WTC11 (cell line): ENCODE data around the gene CCDC138. TPM values are rescaled to one million over a fixed set of nuclear protein-coding genes. Genes with fewer than 3 reads are reported as not detected.

Experiments used
- ATAC-seq: fragments of 200-7000 bp; cut with Tn5 transposase; 2 replicates; pipeline ENCODE4 v1.10.0; 2021; ENCODE audit warnings: mild to moderate bottlenecking, moderate library complexity
- CTCF ChIA-PET: fragments of 300-600 bp; sonication (Branson Sonifier 250); formaldehyde crosslinking; loops from one replicate; lab custom pipeline; 2021; ENCODE audit warnings: antibody characterized with exemption; lab: Charles Lee
- POLR2A ChIA-PET: fragments of 350-600 bp; sonication (Branson Sonifier 250); formaldehyde crosslinking; loops from one replicate; lab custom pipeline; 2021; ENCODE audit warnings: antibody characterized with exemption; lab: Charles Lee
- DNase-seq: peaks from one replicate; pipeline ENCODE4 v3.0.0; 2021; ENCODE audit warnings: low spot score
- H3K27ac Mint-ChIP-seq: 2 replicates; pipeline ENCODE4 v1.8.0; 2021; ENCODE audit warnings: mixed read lengths
- H3K27me3 Mint-ChIP-seq: 2 replicates; pipeline ENCODE4 v1.8.0; 2021; ENCODE audit warnings: low read depth, mild to moderate bottlenecking, moderate library complexity, mixed read lengths
- H3K36me3 Mint-ChIP-seq: 2 replicates; pipeline ENCODE4 v1.8.0; 2021; ENCODE audit warnings: mixed read lengths
- H3K4me1 Mint-ChIP-seq: 2 replicates; pipeline ENCODE4 v1.8.0; 2022; ENCODE audit warnings: mixed read lengths
- H3K4me3 Mint-ChIP-seq: 2 replicates; pipeline ENCODE4 v1.8.0; 2021; ENCODE audit warnings: mild to moderate bottlenecking, moderate library complexity, mixed read lengths
- H3K9me3 Mint-ChIP-seq: 2 replicates; pipeline ENCODE4 v1.8.0; 2021; ENCODE audit warnings: mixed read lengths
- CREB1 ChIP-seq: sonication (generic); formaldehyde crosslinking; IDR thresholded peaks from 2 replicates; pipeline ENCODE4 v1.8.0; 2023; ENCODE audit warnings: mild to moderate bottlenecking, missing genetic modification reagents
- EMX1 ChIP-seq: fragments of 250-450 bp; sonication (Bioruptor Pico); IDR thresholded peaks from 2 replicates; pipeline ENCODE4 v1.8.0; 2021; ENCODE audit warnings: mild to moderate bottlenecking
- ETV6 ChIP-seq: sonication (generic); formaldehyde crosslinking; IDR thresholded peaks from 2 replicates; pipeline ENCODE4 v1.8.1; 2022; ENCODE audit warnings: mild to moderate bottlenecking, missing genetic modification reagents
- FOXP1 ChIP-seq: sonication (generic); formaldehyde crosslinking; IDR thresholded peaks from 2 replicates; pipeline ENCODE4 v1.8.0; 2022; ENCODE audit warnings: missing genetic modification reagents, mild to moderate bottlenecking, moderate library complexity, borderline replicate concordance
- GABPB1 ChIP-seq: sonication (generic); formaldehyde crosslinking; IDR thresholded peaks from 2 replicates; pipeline ENCODE4 v1.8.1; 2023; ENCODE audit warnings: mild to moderate bottlenecking, missing genetic modification reagents
- MXD4 ChIP-seq: fragments of 250-450 bp; sonication (Bioruptor Pico); IDR thresholded peaks from 2 replicates; pipeline ENCODE4 v1.8.0; 2021; ENCODE audit warnings: mild to moderate bottlenecking, moderate library complexity, borderline replicate concordance
- NR2C2 ChIP-seq: sonication (generic); formaldehyde crosslinking; IDR thresholded peaks from 2 replicates; pipeline ENCODE4 v1.8.0; 2022; ENCODE audit warnings: mild to moderate bottlenecking, missing genetic modification reagents
- OVOL2 ChIP-seq: fragments of 250-450 bp; sonication (Bioruptor Pico); IDR thresholded peaks from 2 replicates; pipeline ENCODE4 v1.9.0; 2021; ENCODE audit warnings: mild to moderate bottlenecking, borderline replicate concordance
- SOX15 ChIP-seq: fragments of 250-450 bp; sonication (Bioruptor Pico); IDR thresholded peaks from 2 replicates; pipeline ENCODE4 v1.9.0; 2021; ENCODE audit warnings: mild to moderate bottlenecking
- TEAD1 ChIP-seq: sonication (generic); formaldehyde crosslinking; IDR thresholded peaks from 2 replicates; pipeline ENCODE4 v1.8.0; 2022; ENCODE audit warnings: mild to moderate bottlenecking, missing genetic modification reagents
- TEAD4 ChIP-seq: sonication (generic); formaldehyde crosslinking; IDR thresholded peaks from 2 replicates; pipeline ENCODE4 v1.8.0; 2022; ENCODE audit warnings: mild to moderate bottlenecking, missing genetic modification reagents
- ZNF138 ChIP-seq: sonication (generic); formaldehyde crosslinking; conservative IDR thresholded peaks from 2 replicates; pipeline ENCODE4 v1.8.1; 2022; ENCODE audit warnings: mild to moderate bottlenecking, moderate library complexity, missing genetic modification reagents
- ZNF396 ChIP-seq: fragments of 250-450 bp; sonication (Bioruptor Pico); IDR thresholded peaks from 2 replicates; pipeline ENCODE4 v1.8.0; 2021; ENCODE audit warnings: mild to moderate bottlenecking, moderate library complexity, borderline replicate concordance
- ZNF671 ChIP-seq: fragments of 250-450 bp; sonication (Bioruptor Pico); IDR thresholded peaks from 2 replicates; pipeline ENCODE4 v1.8.0; 2021; ENCODE audit warnings: mild to moderate bottlenecking
- total RNA-seq: library from RNA; stranded (reverse); gene quantifications from 3 replicates; pipeline ENCODE4 v1.2.3, GENCODE V29; 2021
- TF ChIP-seq, protein P1 (sequence below): fragments of 200-600 bp; IDR thresholded peaks from 2 replicates; pipeline ENCODE4 v1.8.0; 2022; ENCODE audit warnings: antibody characterized with exemption
- TF ChIP-seq, protein P2 (sequence below): fragments of 250-450 bp; sonication (Bioruptor Pico); IDR thresholded peaks from 2 replicates; pipeline ENCODE4 v1.9.0; 2021; ENCODE audit warnings: mild to moderate bottlenecking, borderline replicate concordance
- TF ChIP-seq, protein P3 (sequence below): sonication (generic); formaldehyde crosslinking; IDR thresholded peaks from 2 replicates; pipeline ENCODE4 v1.8.0; 2023; ENCODE audit warnings: mild to moderate bottlenecking, missing genetic modification reagents
- TF ChIP-seq, protein P4 (sequence below): fragments of 250-450 bp; sonication (Bioruptor Pico); conservative IDR thresholded peaks from 2 replicates; pipeline ENCODE4 v1.9.0; 2021; ENCODE audit warnings: mild to moderate bottlenecking
- TF ChIP-seq, protein P5 (sequence below): sonication (generic); formaldehyde crosslinking; IDR thresholded peaks from 2 replicates; pipeline ENCODE4 v1.8.0; 2022; ENCODE audit warnings: missing genetic modification reagents
- TF ChIP-seq, protein P6 (sequence below): fragments of 250-450 bp; sonication (Bioruptor Pico); IDR thresholded peaks from 2 replicates; pipeline ENCODE4 v1.9.0; 2021; ENCODE audit warnings: mild to moderate bottlenecking

Gene CCDC138
- total RNA-seq, 1 experiment from 2014 or later: 23.5 TPM

DNA sequence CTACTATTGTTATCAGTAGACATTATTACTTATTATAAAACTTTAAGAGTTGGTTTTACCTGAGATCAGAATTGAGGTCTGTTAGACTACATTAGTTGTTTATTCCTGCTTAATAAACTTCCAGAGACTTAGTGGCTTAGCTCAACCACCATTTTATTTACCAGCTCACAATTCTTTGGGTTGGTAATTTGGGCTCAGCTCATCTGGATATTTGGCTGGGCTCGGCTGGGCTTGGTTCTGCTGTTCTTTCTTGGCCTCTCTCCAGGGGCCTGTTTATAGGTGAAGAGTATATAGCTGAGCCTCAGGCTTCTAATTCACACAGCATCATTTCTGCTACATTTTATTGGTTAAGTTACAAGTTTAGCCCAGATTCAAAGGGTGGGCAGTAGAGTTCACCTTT lies 67.9 kb downstream of the CCDC138 start (continued):
- TF ChIP-seq, protein P1, sequence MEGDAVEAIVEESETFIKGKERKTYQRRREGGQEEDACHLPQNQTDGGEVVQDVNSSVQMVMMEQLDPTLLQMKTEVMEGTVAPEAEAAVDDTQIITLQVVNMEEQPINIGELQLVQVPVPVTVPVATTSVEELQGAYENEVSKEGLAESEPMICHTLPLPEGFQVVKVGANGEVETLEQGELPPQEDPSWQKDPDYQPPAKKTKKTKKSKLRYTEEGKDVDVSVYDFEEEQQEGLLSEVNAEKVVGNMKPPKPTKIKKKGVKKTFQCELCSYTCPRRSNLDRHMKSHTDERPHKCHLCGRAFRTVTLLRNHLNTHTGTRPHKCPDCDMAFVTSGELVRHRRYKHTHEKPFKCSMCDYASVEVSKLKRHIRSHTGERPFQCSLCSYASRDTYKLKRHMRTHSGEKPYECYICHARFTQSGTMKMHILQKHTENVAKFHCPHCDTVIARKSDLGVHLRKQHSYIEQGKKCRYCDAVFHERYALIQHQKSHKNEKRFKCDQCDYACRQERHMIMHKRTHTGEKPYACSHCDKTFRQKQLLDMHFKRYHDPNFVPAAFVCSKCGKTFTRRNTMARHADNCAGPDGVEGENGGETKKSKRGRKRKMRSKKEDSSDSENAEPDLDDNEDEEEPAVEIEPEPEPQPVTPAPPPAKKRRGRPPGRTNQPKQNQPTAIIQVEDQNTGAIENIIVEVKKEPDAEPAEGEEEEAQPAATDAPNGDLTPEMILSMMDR: no peak
- TF ChIP-seq, protein P2, sequence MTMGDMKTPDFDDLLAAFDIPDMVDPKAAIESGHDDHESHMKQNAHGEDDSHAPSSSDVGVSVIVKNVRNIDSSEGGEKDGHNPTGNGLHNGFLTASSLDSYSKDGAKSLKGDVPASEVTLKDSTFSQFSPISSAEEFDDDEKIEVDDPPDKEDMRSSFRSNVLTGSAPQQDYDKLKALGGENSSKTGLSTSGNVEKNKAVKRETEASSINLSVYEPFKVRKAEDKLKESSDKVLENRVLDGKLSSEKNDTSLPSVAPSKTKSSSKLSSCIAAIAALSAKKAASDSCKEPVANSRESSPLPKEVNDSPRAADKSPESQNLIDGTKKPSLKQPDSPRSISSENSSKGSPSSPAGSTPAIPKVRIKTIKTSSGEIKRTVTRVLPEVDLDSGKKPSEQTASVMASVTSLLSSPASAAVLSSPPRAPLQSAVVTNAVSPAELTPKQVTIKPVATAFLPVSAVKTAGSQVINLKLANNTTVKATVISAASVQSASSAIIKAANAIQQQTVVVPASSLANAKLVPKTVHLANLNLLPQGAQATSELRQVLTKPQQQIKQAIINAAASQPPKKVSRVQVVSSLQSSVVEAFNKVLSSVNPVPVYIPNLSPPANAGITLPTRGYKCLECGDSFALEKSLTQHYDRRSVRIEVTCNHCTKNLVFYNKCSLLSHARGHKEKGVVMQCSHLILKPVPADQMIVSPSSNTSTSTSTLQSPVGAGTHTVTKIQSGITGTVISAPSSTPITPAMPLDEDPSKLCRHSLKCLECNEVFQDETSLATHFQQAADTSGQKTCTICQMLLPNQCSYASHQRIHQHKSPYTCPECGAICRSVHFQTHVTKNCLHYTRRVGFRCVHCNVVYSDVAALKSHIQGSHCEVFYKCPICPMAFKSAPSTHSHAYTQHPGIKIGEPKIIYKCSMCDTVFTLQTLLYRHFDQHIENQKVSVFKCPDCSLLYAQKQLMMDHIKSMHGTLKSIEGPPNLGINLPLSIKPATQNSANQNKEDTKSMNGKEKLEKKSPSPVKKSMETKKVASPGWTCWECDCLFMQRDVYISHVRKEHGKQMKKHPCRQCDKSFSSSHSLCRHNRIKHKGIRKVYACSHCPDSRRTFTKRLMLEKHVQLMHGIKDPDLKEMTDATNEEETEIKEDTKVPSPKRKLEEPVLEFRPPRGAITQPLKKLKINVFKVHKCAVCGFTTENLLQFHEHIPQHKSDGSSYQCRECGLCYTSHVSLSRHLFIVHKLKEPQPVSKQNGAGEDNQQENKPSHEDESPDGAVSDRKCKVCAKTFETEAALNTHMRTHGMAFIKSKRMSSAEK (CRISPR knock-in tag): no peak
- TF ChIP-seq ZNF138 (CRISPR knock-in tag): no peak

DNA sequence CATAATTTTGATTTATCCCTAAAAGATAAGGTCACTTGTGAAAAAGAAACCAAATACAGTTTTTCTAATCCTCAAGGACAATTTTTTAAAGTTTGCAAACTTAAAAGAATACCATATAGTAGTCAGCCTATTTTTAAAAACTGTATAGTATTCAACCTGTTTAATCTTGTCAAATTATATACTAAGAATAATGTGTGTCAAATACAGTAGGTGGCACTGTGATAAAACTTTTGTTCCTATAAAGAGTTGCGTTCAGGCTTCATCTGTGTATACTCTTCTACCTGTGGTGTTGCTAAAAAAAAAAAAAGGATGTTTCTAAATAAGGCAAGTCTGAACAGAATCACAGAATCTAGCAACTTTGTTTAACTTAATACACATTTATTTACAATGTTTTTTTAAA lies 68.6 kb downstream of the CCDC138 start:
- Mint-ChIP-seq H3K9me3 (no peaks in the 10 kb centered on the region), H3K4me3 (no peak overlapping the region), H3K4me1 (no peaks in the 10 kb centered on the region), H3K27me3 (no peaks in the 10 kb centered on the region), H3K27ac (no peak overlapping the region), H3K36me3 (peaks cover 40% of the 10 kb centered on the region)
- ATAC-seq: no peak
- DNase-seq: no peak
- CTCF ChIA-PET: interaction anchor here (1.6 kb wide), 1 partner anchor 147 kb away, joined by 5 read pairs; no protein-coding TSS in a partner anchor
- TF ChIP-seq NR2C2 (no peak), GABPB1 (CRISPR knock-in tag) (no peak), ZNF396 (CRISPR knock-in tag) (no peak), MXD4 (CRISPR knock-in tag) (no peak), SOX15 (CRISPR knock-in tag) (no peak), CREB1 (CRISPR knock-in tag) (no peak), TEAD1 (CRISPR knock-in tag) (no peak), ZNF671 (CRISPR knock-in tag) (no peak), OVOL2 (no peak)
- TF ChIP-seq, protein P3, sequence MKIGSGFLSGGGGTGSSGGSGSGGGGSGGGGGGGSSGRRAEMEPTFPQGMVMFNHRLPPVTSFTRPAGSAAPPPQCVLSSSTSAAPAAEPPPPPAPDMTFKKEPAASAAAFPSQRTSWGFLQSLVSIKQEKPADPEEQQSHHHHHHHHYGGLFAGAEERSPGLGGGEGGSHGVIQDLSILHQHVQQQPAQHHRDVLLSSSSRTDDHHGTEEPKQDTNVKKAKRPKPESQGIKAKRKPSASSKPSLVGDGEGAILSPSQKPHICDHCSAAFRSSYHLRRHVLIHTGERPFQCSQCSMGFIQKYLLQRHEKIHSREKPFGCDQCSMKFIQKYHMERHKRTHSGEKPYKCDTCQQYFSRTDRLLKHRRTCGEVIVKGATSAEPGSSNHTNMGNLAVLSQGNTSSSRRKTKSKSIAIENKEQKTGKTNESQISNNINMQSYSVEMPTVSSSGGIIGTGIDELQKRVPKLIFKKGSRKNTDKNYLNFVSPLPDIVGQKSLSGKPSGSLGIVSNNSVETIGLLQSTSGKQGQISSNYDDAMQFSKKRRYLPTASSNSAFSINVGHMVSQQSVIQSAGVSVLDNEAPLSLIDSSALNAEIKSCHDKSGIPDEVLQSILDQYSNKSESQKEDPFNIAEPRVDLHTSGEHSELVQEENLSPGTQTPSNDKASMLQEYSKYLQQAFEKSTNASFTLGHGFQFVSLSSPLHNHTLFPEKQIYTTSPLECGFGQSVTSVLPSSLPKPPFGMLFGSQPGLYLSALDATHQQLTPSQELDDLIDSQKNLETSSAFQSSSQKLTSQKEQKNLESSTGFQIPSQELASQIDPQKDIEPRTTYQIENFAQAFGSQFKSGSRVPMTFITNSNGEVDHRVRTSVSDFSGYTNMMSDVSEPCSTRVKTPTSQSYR: no peak
- POLR2A ChIA-PET: no interaction called here

DNA sequence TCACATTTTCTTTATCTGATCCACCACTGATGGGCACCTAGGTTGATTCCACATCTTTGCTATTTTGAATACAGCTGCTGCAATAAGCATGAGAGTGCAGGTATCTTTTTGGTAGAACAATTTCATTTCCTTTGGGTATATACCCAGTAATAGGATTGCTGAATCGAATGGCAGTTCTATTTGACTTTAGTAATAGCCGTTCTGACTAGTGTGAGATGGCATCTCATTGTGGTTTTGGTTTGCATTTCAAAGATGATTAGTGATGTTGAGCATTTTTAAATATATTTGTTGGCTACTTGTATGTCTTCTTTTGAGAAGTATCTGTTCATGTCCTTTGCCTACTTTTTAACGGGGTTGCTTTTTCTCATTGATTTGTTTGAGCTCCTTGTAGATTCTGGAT lies 72.3 kb downstream of the CCDC138 start:
- Mint-ChIP-seq H3K9me3 (no peaks in the 10 kb centered on the region), H3K4me3 (no peak overlapping the region), H3K27ac (no peak overlapping the region), H3K4me1 (no peaks in the 10 kb centered on the region), H3K36me3 (peaks cover 16% of the 10 kb centered on the region), H3K27me3 (no peaks in the 10 kb centered on the region)
- no peak for ATAC-seq
- CTCF ChIA-PET: no interaction called here
- DNase-seq: no peak
- POLR2A ChIA-PET: no interaction called here
- TF ChIP-seq, protein P4, sequence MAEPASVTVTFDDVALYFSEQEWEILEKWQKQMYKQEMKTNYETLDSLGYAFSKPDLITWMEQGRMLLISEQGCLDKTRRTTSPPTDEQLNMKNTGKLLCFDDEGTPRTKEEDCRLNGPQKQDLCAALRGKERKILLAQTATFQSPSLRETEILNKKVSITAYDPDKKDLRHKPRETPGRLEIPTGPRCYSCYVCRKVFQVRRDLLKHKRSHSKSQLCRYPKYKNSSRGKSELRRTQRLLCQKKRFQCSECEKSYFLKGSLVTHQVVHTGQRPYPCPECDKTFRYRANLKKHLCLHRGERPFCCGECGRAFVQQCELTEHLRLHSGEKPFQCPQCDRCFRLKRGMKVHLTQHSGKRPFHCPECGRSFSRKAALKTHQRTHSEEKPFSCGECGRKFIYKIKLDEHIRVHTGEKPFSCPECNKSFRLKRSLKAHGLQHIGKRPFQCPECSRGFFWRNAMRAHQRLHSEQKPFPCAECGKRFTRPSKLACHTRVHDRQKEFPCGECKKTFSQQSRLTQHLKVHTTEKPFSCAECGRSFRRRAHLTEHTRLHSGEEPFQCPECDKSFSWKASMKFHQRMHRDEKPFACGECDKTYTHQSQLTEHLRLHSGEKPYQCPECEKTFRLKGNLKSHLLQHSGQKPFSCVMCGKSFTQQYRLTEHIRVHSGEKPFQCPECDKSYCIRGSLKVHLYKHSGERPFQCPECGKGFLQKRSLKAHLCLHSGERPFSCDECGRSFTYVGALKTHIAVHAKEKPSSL (CRISPR knock-in tag): no peak
- TF ChIP-seq EMX1 (CRISPR knock-in tag) (no peak), ETV6 (no peak), FOXP1 (no peak), TEAD4 (no peak)
- TF ChIP-seq, protein P5, sequence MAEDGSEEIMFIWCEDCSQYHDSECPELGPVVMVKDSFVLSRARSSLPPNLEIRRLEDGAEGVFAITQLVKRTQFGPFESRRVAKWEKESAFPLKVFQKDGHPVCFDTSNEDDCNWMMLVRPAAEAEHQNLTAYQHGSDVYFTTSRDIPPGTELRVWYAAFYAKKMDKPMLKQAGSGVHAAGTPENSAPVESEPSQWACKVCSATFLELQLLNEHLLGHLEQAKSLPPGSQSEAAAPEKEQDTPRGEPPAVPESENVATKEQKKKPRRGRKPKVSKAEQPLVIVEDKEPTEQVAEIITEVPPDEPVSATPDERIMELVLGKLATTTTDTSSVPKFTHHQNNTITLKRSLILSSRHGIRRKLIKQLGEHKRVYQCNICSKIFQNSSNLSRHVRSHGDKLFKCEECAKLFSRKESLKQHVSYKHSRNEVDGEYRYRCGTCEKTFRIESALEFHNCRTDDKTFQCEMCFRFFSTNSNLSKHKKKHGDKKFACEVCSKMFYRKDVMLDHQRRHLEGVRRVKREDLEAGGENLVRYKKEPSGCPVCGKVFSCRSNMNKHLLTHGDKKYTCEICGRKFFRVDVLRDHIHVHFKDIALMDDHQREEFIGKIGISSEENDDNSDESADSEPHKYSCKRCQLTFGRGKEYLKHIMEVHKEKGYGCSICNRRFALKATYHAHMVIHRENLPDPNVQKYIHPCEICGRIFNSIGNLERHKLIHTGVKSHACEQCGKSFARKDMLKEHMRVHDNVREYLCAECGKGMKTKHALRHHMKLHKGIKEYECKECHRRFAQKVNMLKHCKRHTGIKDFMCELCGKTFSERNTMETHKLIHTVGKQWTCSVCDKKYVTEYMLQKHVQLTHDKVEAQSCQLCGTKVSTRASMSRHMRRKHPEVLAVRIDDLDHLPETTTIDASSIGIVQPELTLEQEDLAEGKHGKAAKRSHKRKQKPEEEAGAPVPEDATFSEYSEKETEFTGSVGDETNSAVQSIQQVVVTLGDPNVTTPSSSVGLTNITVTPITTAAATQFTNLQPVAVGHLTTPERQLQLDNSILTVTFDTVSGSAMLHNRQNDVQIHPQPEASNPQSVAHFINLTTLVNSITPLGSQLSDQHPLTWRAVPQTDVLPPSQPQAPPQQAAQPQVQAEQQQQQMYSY (CRISPR knock-in tag): no peak
- TF ChIP-seq, protein P6, sequence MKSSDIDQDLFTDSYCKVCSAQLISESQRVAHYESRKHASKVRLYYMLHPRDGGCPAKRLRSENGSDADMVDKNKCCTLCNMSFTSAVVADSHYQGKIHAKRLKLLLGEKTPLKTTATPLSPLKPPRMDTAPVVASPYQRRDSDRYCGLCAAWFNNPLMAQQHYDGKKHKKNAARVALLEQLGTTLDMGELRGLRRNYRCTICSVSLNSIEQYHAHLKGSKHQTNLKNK: no peak
